IPS DF 4.7 (cell line): ENCODE results near the gene NDUFB2.
A peak's percentile ranks its signal among the peaks of the same experiment; 100 is the strongest.
"Not testable (repeated sequence)": the region's sequence is repeated elsewhere in the genome, so short reads cannot be mapped to it uniquely, and the experiment has no call there.

Experiments
- DNase-seq: peaks from one replicate; pipeline ENCODE4 v3.0.0-alpha.2; 2013; ENCODE audit warnings: low spot score; ENCODE audit errors: extremely low read depth

The NDUFB2 gene

GRCh38 chr7:140689199-140690152, 7.0 kb upstream of the NDUFB2 start:
- no peak for DNase-seq

GRCh38 chr7:140691376-140692045, 5.0 kb upstream of the NDUFB2 start:
- no peak for DNase-seq

GRCh38 chr7:140693849-140694248, 2.7 kb upstream of the NDUFB2 start:
- not testable (repeated sequence) for DNase-seq

GRCh38 chr7:140694592-140694991, 1.9 kb upstream of the NDUFB2 start:
- DNase-seq: no peak

- DNase-seq: no peak
Measured at GRCh38 chr7:140695381-140695780, 1.1 kb upstream of the NDUFB2 start.

- DNase-seq: peak; percentile 38
Measured at GRCh38 chr7:140696024-140696679, 356 bp upstream of the NDUFB2 start.

- DNase-seq: no peak
Measured at GRCh38 chr7:140697447-140698143, 1.1 kb downstream of the NDUFB2 start.

- no peak for DNase-seq
Measured at GRCh38 chr7:140698477-140698876, 2.0 kb downstream of the NDUFB2 start.

- no peak for DNase-seq
Measured at GRCh38 chr7:140702774-140703173, 6.3 kb downstream of the NDUFB2 start.

- DNase-seq: no peak
Measured at GRCh38 chr7:140704205-140704604, 7.7 kb downstream of the NDUFB2 start.

GRCh38 chr7:140707132-140707531, 10.6 kb downstream of the NDUFB2 start:
- no peak for DNase-seq

GRCh38 chr7:140708764-140709163, 12.3 kb downstream of the NDUFB2 start:
- not testable (repeated sequence) for DNase-seq

- DNase-seq: not testable (repeated sequence)
Measured at GRCh38 chr7:140712392-140712791, 15.9 kb downstream of the NDUFB2 start.

GRCh38 chr7:140714331-140715040, 18.0 kb downstream of the NDUFB2 start:
- no peak for DNase-seq

GRCh38 chr7:140719721-140720120, 23.2 kb downstream of the NDUFB2 start:
- DNase-seq: no peak

- DNase-seq: no peak
Measured at GRCh38 chr7:140722254-140722653, 25.7 kb downstream of the NDUFB2 start.

- DNase-seq: no peak
Measured at GRCh38 chr7:140723006-140723405, 26.5 kb downstream of the NDUFB2 start.

- DNase-seq: no peak
Measured at GRCh38 chr7:140723574-140723973, 27.1 kb downstream of the NDUFB2 start.

GRCh38 chr7:140724706-140725105, 28.2 kb downstream of the NDUFB2 start:
- DNase-seq: no peak

GRCh38 chr7:140726281-140726680, 29.8 kb downstream of the NDUFB2 start:
- no peak for DNase-seq

GRCh38 chr7:140732416-140732815, 35.9 kb downstream of the NDUFB2 start:
- no peak for DNase-seq
